Measurements from ENCODE around the gene RNF220.

- TF ChIP-seq CTCF (conservative IDR thresholded peaks at IDR 0.05; ENCODE audit: low read depth, low read length) (no peak), POLR2A (IDR thresholded peaks at IDR 0.05; ENCODE audit: low read depth, low read length) (no peak), MAZ (IDR thresholded peaks at IDR 0.05; ENCODE audit: borderline replicate concordance, low read depth, low read length) (no peak), CEBPB (IDR thresholded peaks at IDR 0.05; ENCODE audit: low read depth, low read length) (no peak), RAD21 (IDR thresholded peaks at IDR 0.05; ENCODE audit: low read length) (no peak), RCOR1 (IDR thresholded peaks at IDR 0.05; ENCODE audit: insufficient replicate concordance, low read length) (no peak), USF2 (IDR thresholded peaks at IDR 0.05; ENCODE audit: low read depth, low read length) (no peak)
Observed at GRCh38 chr1:44553771-44554170, 148.7 kb downstream of the RNF220 start.
